Dedifferentiated amniotic fluid mesenchymal stem cell (primary cell): ENCODE data around the gene MRPL55.

Experiments used
- DNase-seq: peaks from one replicate; pipeline ENCODE4 v3.0.0-alpha.2; 2016; ENCODE audit errors: extremely low spot score

MRPL55 gene

GRCh38 chr1:228109073-228109961 lies at the start of gene MRPL55:
Gene MRPL55 (minus strand): TSS chr1:228109299. CDS start chr1:228108260, 1,039 bp downstream.
- DNase-seq = peak; percentile 94

- no peak for DNase-seq
These were observed 49.3 kb upstream of the MRPL55 start for GRCh38 chr1:228158151-228159007.

GRCh38 chr1:228157729-228158126 lies 48.6 kb upstream of the MRPL55 start:
- DNase-seq = no peak

- DNase-seq = no peak
These were observed 48.0 kb upstream of the MRPL55 start for GRCh38 chr1:228156941-228157728.

GRCh38 chr1:228156515-228156881 lies 47.4 kb upstream of the MRPL55 start:
- DNase-seq = no peak

GRCh38 chr1:228155596-228156514 lies 46.8 kb upstream of the MRPL55 start:
- no peak for DNase-seq

- DNase-seq = no peak
These were observed 45.8 kb upstream of the MRPL55 start for GRCh38 chr1:228154670-228155571.

- DNase-seq = no peak
These were observed 45.0 kb upstream of the MRPL55 start for GRCh38 chr1:228154021-228154669.

- DNase-seq = no peak
These were observed 43.8 kb upstream of the MRPL55 start for GRCh38 chr1:228152918-228153258.

- DNase-seq = no peak
These were observed 43.2 kb upstream of the MRPL55 start for GRCh38 chr1:228152097-228152917.

GRCh38 chr1:228151180-228151925 lies 42.3 kb upstream of the MRPL55 start:
- DNase-seq = no peak

GRCh38 chr1:228150461-228151179 lies 41.5 kb upstream of the MRPL55 start:
- DNase-seq = no peak

GRCh38 chr1:228150120-228150460 lies 41.0 kb upstream of the MRPL55 start:
- no peak for DNase-seq

- DNase-seq = no peak
These were observed 40.5 kb upstream of the MRPL55 start, which contains the start of gene GJC2 for GRCh38 chr1:228149406-228150119. Gene GJC2 (plus strand): TSS chr1:228149930. CDS start chr1:228157759, 7,829 bp downstream.

GRCh38 chr1:228148935-228149405 lies 39.9 kb upstream of the MRPL55 start:
- DNase-seq = no peak

- no peak for DNase-seq
These were observed 39.2 kb upstream of the MRPL55 start for GRCh38 chr1:228148196-228148861.
